Tibial nerve (tissue), 3 donors: ENCODE results near the gene NOXO1.

Source experiments
- CTCF ChIP-seq, 5 experiments: fragments of 200-600 bp in 3 of 5; fragments of 450-650 bp in 2 of 5; sonication (generic) in 3 of 5; IDR thresholded peaks; one replicate each; pipeline ENCODE4 v1.5.1; 2016 to 2019; ENCODE audit warnings: antibody characterized with exemption in 5 of 5, mild to moderate bottlenecking in 3 of 5, moderate library complexity in 2 of 5
- POLR2A ChIP-seq, 2 donors: fragments of 450-650 bp; IDR thresholded peaks; one replicate each; pipeline ENCODE4 v1.6.1; 2017; ENCODE audit warnings: antibody characterized with exemption in 2 of 2, mild to moderate bottlenecking in 2 of 2, moderate library complexity in 2 of 2

DNA sequence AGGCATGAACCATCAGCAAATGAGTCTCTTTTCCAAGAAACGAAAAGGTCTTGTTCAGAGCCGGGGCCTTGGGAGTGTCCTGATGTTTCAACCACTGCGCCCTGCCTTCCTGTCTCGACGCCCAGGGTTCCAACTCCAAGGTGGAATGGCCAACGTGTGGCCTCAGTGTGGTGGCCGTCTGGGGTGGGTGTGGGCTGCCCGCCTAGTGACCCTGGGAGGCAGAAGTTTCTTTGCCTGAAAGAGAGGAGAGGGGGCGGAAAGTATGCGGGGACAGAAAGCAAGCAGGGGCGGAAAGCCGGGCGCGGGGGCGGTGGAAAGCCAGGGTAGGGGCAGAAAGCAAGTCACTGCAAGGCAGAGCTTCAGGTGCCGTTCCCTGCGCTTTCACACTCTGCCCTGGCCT lies 42.4 kb downstream of the NOXO1 start:
- no peak for TF ChIP-seq POLR2A (IDR thresholded peaks at IDR 0.05)
- TF ChIP-seq CTCF (IDR thresholded peaks at IDR 0.05): no peak
